Neuronal stem cell (in vitro differentiated cells): ENCODE data around the gene AKT1S1.

Experiments
- DNase-seq: peaks from one replicate; pipeline ENCODE4 v3.0.0-alpha.2; 2013; ENCODE audit warnings: low spot score
- H2AFZ ChIP-seq: one replicate; pipeline ENCODE4 v1.6.1; 2013; ENCODE audit warnings: mild to moderate bottlenecking, low read length, inconsistent platforms
- H2AK5ac ChIP-seq: 2 replicates; pipeline ENCODE4 v1.6.1; 2013; ENCODE audit warnings: low read depth, mild to moderate bottlenecking, inconsistent platforms, low read length, moderate library complexity, mixed read lengths
- H2BK120ac ChIP-seq: 2 replicates; pipeline ENCODE4 v1.6.1; 2013; ENCODE audit warnings: low read depth, mild to moderate bottlenecking, inconsistent platforms, low read length, moderate library complexity, mixed read lengths
- H2BK12ac ChIP-seq: one replicate; pipeline ENCODE4 v1.6.1; 2013; ENCODE audit warnings: low read length, inconsistent platforms
- H2BK15ac ChIP-seq: 2 replicates; pipeline ENCODE4 v1.6.1; 2013; ENCODE audit warnings: mild to moderate bottlenecking, low read length, inconsistent platforms, mixed read lengths
- H2BK5ac ChIP-seq: one replicate; pipeline ENCODE4 v1.6.1; 2013; ENCODE audit warnings: inconsistent platforms, mild to moderate bottlenecking, low read length, moderate library complexity
- H3K14ac ChIP-seq: one replicate; pipeline ENCODE4 v1.6.1; 2013; ENCODE audit warnings: low read length, inconsistent platforms
- H3K18ac ChIP-seq: 2 replicates; pipeline ENCODE4 v1.6.1; 2013; ENCODE audit warnings: low read length, inconsistent platforms
- H3K23ac ChIP-seq: 2 replicates; pipeline ENCODE4 v1.6.1; 2013; ENCODE audit warnings: low read depth, mild to moderate bottlenecking, mixed read lengths, low read length, inconsistent platforms; ENCODE audit not compliant: poor library complexity
- H3K27ac ChIP-seq: replicated peaks from 3 replicates; pipeline ENCODE4 v1.5.1; 2013; ENCODE audit warnings: low read length, inconsistent platforms
- H3K27me3 ChIP-seq, 3 experiments: 2 replicates each; pipeline ENCODE4 v1.6.1; 2013; ENCODE audit warnings: low read length in 3 of 3, mild to moderate bottlenecking in 2 of 3, inconsistent platforms in 1 of 3, low read depth in 1 of 3, mixed read lengths in 1 of 3, moderate library complexity in 1 of 3; ENCODE audit not compliant: control insufficient read depth in 3 of 3, insufficient read depth in 3 of 3
- H3K36me3 ChIP-seq, 2 donors: replicated peaks in 1 of 2; 2 replicates each; pipeline ENCODE4 v1.6.1; 2013; ENCODE audit warnings: low read length in 2 of 2; ENCODE audit not compliant: control insufficient read depth in 2 of 2, insufficient read depth in 2 of 2
- H3K4ac ChIP-seq: 2 replicates; pipeline ENCODE4 v1.6.1; 2013; ENCODE audit warnings: inconsistent platforms, mild to moderate bottlenecking, low read length, moderate library complexity
- H3K4me1 ChIP-seq, 2 donors: 1 replicate in 1 of 2; 2 replicates in 1 of 2; pipeline ENCODE4 v1.6.1; 2013; ENCODE audit warnings: low read length in 2 of 2, low read depth in 1 of 2; ENCODE audit not compliant: control insufficient read depth in 2 of 2, insufficient read depth in 1 of 2
- H3K4me2 ChIP-seq: one replicate; pipeline ENCODE4 v1.6.1; 2013; ENCODE audit warnings: mild to moderate bottlenecking, low read length, inconsistent platforms; ENCODE audit not compliant: insufficient read depth, poor library complexity, severe bottlenecking
- H3K4me3 ChIP-seq, 2 donors: 2 replicates each; pipeline ENCODE4 v1.5.1; 2013; ENCODE audit warnings: low read length in 2 of 2, mild to moderate bottlenecking in 2 of 2, inconsistent platforms in 1 of 2, moderate library complexity in 1 of 2
- H3K79me1 ChIP-seq: one replicate; pipeline ENCODE4 v1.6.1; 2013; ENCODE audit warnings: low read depth, mild to moderate bottlenecking, inconsistent platforms, low read length, moderate library complexity
- H3K9ac ChIP-seq: one replicate; pipeline ENCODE4 v1.6.1; 2013; ENCODE audit warnings: mild to moderate bottlenecking, low read depth, low read length, inconsistent platforms; ENCODE audit not compliant: poor library complexity
- H3K9me3 ChIP-seq, 2 donors: replicated peaks in 1 of 2; 2 replicates each; pipeline versions ENCODE3 to v1.6.1; 2013; ENCODE audit warnings: low read length in 2 of 2, mild to moderate bottlenecking in 2 of 2, inconsistent platforms in 1 of 2, low read depth in 1 of 2, mixed read lengths in 1 of 2, moderate library complexity in 1 of 2; ENCODE audit not compliant: control insufficient read depth in 2 of 2, insufficient read depth in 1 of 2
- H4K8ac ChIP-seq: one replicate; pipeline ENCODE4 v1.6.1; 2013; ENCODE audit warnings: low read depth, mild to moderate bottlenecking, inconsistent platforms, low read length, moderate library complexity
- H4K91ac ChIP-seq: one replicate; pipeline ENCODE4 v1.6.1; 2013; ENCODE audit warnings: low read length, low read depth, mild to moderate bottlenecking, inconsistent platforms; ENCODE audit not compliant: poor library complexity
- WGBS, 2 donors: extraction: QIAGEN DNeasy Blood & Tissue Kit; methylation state at CpG; one replicate each; pipeline ENCODE4 v1.1.7; 2013; ENCODE audit warnings: missing lambda C conversion rate in 2 of 2, mixed read lengths in 1 of 2; ENCODE audit not compliant: insufficient read length in 2 of 2, insufficient replicate concordance in 1 of 2; ENCODE audit errors: extremely low coverage in 2 of 2; 5-methylcytosine and 5-hydroxymethylcytosine counted together

The AKT1S1 gene

DNA sequence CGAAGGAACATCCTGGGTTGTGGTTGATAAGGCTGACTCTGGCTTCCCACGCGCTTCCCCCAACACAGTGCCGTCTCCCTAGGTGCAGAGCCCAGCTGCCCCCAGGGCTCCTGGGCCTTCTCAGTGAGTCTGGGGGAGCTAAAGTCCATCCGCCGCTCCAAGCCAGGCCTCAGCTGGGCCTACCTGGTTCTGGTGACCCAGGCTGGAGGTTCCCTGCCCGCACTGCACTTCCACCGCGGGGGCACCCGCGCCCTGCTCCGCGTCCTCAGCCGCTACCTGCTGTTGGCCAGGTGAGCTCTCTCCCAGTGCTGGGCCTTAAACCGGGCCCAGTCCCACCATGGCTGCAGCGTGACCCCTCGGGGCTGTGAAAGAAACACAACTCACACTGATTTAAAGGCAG lies 4.0 kb upstream of the AKT1S1 start:
- Histone ChIP-seq H2BK12ac (no peak overlapping the region), H3K14ac (no peak overlapping the region), H3K27me3 (no peaks in the 10 kb centered on the region), H4K91ac (no peak overlapping the region), H3K4me3 (no peak overlapping the region), H4K8ac (no peak overlapping the region), H3K4me2 (no peak overlapping the region), H3K9ac (no peak overlapping the region), H3K36me3 (peaks cover 61 to 64% of the 10 kb centered on the region in 2 donors), H3K18ac (no peak overlapping the region), H2BK5ac (peak overlapping the region; percentile 45), H2BK15ac (no peak overlapping the region), H2AFZ (no peak overlapping the region), H3K27ac (no peak overlapping the region), H3K9me3 (peaks cover 7 to 14% of the 10 kb centered on the region in 2 donors), H3K79me1 (peaks cover 13% of the 10 kb centered on the region), H2AK5ac (no peak overlapping the region), H2BK120ac (no peak overlapping the region), H3K23ac (peak overlapping the region; percentile 9), H3K4me1 (peaks cover 5 to 7% of the 10 kb centered on the region in 2 donors), H3K4ac (no peak overlapping the region)
- WGBS, 2 donors: no CpG with 5 or more reads among the region's 17 CpGs
- no peak for DNase-seq

DNA sequence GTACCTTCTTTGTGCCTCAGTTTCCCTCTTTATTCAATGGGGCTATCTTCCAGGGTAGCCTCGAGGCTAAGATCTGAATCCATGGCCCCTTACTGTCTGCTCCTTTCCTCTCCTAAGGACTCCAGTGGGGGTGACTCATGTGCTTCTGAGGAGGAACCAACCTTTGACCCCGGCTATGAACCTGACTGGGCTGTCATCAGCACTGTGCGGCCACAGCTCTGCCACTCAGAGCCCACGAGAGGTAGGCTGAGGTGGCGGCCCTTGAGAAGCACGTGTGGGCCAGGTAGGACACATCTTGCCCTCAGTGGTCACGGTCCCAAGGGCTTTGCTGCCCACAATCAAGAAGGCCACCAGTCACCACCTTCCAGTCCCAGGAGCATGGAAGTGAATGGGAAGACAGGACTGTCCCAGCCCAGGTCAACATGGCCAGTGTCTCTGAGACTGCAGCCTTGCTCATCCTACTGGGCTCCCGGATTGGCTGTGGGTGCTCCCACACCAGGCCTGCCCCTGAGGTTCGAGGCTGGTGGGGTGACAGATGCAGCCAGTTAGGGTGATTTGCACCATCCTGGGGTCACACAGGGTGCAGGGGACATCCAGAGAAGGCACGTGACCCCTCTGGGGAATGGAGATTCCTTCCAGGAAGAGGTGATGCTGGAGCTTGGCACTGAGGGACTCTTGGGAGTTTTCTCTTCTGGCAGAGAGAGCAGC lies 3.2 kb upstream of the AKT1S1 start:
- no peak overlapping the region for H4K8ac ChIP-seq
- no CpG with 5 or more reads among the region's 10 CpGs for WGBS, 2 donors
- no peak overlapping the region for H3K14ac ChIP-seq
- H3K27ac ChIP-seq: no peak overlapping the region
- no peak overlapping the region for H2BK120ac ChIP-seq
- no peak overlapping the region for H3K18ac ChIP-seq
- no peaks in the 10 kb centered on the region for H3K27me3 ChIP-seq
- no peak overlapping the region for H2AFZ ChIP-seq
- no peak overlapping the region for H3K4ac ChIP-seq
- no peak overlapping the region for H3K4me2 ChIP-seq
- peaks cover 58 to 63% of the 10 kb centered on the region in 2 donors for H3K36me3 ChIP-seq
- H2AK5ac ChIP-seq: no peak overlapping the region
- H4K91ac ChIP-seq: no peak overlapping the region
- peaks cover 10 to 12% of the 10 kb centered on the region in 2 donors for H3K4me1 ChIP-seq
- peaks cover 7 to 14% of the 10 kb centered on the region in 2 donors for H3K9me3 ChIP-seq
- H3K79me1 ChIP-seq: peaks cover 13% of the 10 kb centered on the region
- no peak overlapping the region for H3K9ac ChIP-seq
- no peak overlapping the region for H2BK12ac ChIP-seq
- no peak for DNase-seq
- no peak overlapping the region for H2BK15ac ChIP-seq
- no peak overlapping the region for H3K4me3 ChIP-seq
- no peak overlapping the region for H3K23ac ChIP-seq
- no peak overlapping the region for H2BK5ac ChIP-seq

DNA sequence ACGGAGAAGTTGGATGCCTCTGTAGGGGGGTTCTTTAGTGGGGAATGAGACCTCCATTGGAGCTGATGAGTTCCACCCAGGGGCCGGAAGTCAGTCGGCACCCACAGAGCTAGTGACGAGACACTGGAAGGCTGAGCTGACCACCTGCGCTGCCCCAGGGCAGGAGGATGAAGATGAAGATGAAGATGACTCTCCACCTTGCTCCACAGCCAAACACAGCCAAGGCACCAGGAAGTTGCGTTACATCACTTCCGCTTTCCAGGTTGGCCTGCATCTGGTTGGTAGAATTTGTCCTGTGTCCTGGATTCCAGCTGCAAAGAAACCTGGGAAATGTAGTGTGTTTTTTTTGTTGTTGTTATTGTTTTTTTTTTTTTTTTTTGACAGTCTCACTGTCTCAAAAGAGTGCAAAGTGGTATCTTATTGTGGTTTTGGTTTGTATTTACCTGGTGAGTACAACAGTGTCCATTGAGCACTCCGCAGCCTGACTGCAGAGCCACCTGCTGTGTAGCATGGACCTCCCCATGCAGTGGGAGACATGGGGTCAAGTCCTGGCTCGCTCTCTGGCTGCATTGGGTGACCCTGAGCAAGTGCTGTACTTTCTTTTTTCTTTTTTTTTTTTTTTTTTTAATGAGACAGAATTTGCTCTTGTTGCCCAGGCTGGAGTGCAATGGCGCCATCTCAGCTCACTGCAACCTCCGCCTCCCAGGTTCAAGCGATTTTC lies 2.2 kb upstream of the AKT1S1 start:
- H3K4me3 ChIP-seq: no peak overlapping the region
- H4K8ac ChIP-seq: no peak overlapping the region
- no peak overlapping the region for H3K4me2 ChIP-seq
- no peak overlapping the region for H3K18ac ChIP-seq
- no peak overlapping the region for H3K4ac ChIP-seq
- no peak overlapping the region for H3K14ac ChIP-seq
- H3K27ac ChIP-seq: no peak overlapping the region
- H2AK5ac ChIP-seq: peak overlapping the region; percentile 47
- H2BK120ac ChIP-seq: no peak overlapping the region
- no peaks in the 10 kb centered on the region for H3K27me3 ChIP-seq
- peaks cover 53 to 55% of the 10 kb centered on the region in 2 donors for H3K36me3 ChIP-seq
- no peak overlapping the region for H2BK15ac ChIP-seq
- no peak for DNase-seq
- peaks cover 20% of the 10 kb centered on the region for H3K79me1 ChIP-seq
- H3K4me1 ChIP-seq: peaks cover 10 to 12% of the 10 kb centered on the region in 2 donors
- no peak overlapping the region for H2AFZ ChIP-seq
- no peak overlapping the region for H2BK12ac ChIP-seq
- no peak overlapping the region for H2BK5ac ChIP-seq
- peak overlapping the region; percentile 50 for H3K9ac ChIP-seq
- H3K23ac ChIP-seq: no peak overlapping the region
- H3K9me3 ChIP-seq: peaks cover 7 to 14% of the 10 kb centered on the region in 2 donors
- no CpG with 5 or more reads among the region's 12 CpGs for WGBS, 2 donors
- no peak overlapping the region for H4K91ac ChIP-seq

DNA sequence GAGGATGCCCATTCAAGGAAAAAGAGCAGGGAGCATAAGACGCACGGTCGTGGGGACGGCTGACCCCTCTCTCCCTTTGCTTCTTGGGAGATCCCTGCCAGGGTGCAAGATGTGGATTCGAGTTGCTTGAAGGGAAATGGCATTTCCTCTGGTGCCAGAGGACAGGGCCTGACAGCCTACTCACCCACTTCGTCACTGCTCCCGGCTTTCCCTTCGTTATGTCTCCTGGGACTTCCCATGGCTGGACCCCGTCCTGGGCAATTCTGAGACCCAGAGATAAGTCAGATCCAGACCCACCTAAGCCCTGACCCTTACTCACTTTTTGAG lies 1.6 kb upstream of the AKT1S1 start:
- WGBS, 2 donors: no CpG with 5 or more reads among the region's 9 CpGs
- Histone ChIP-seq H3K36me3 (peaks cover 47 to 48% of the 10 kb centered on the region in 2 donors), H2BK12ac (no peak overlapping the region), H2BK120ac (peak overlapping the region; percentile 12), H2AK5ac (peak overlapping the region; percentile 47), H3K23ac (no peak overlapping the region), H3K4me3 (peak overlapping the region; percentile 86 to 93), H3K27ac (no peak overlapping the region), H2AFZ (no peak overlapping the region), H3K4me2 (peak overlapping the region; percentile 97), H3K27me3 (no peaks in the 10 kb centered on the region), H4K8ac (no peak overlapping the region), H3K4ac (no peak overlapping the region), H3K4me1 (peaks cover 10 to 12% of the 10 kb centered on the region in 2 donors), H4K91ac (no peak overlapping the region), H2BK15ac (no peak overlapping the region), H3K9me3 (peaks cover 7 to 14% of the 10 kb centered on the region in 2 donors), H3K14ac (peak overlapping the region; percentile 66), H2BK5ac (peak overlapping the region; percentile 42), H3K9ac (peak overlapping the region; percentile 70), H3K79me1 (peaks cover 20% of the 10 kb centered on the region), H3K18ac (no peak overlapping the region)
- no peak for DNase-seq
